Measurements from ENCODE around the gene PSMD6. TPM values are rescaled to one million over a fixed set of nuclear protein-coding genes. Genes with fewer than 3 reads are reported as not detected.

The PSMD6 gene
- total RNA-seq, 4 donors from 2014 or later: 54.6 to 82.3 (median 68.0) TPM

DNA sequence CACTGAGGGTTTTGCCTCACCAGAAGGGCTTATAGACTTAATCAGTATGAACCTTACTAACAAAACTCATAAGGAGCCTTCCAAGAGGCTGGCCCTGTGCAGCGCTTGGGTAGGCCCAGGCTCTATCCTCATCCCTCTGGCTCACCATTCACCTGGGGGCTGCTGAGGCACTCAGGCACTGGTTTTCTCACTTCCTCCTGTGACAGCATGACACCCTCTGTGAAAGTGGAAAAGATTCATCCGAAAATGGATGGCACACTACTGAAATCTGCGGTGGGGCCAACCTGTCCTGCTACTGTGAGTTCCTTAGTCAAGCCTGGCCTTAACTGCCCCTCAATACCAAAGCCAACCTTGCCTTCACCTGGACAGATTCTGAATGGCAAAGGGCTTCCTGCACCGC is 41.3 kb downstream of the PSMD6 start:
- DNase-seq (ENCODE audit: low spot score in 2 of 2): no peak
- peaks cover 26% of the 10 kb centered on the region for H3K4me1 ChIP-seq
- H3K27me3 ChIP-seq: no peaks in the 10 kb centered on the region
- H3K9me3 ChIP-seq: no peaks in the 10 kb centered on the region
- WGBS: 90% methylated on average over 4 of the region's 4 CpGs
- no peak overlapping the region for H3K27ac ChIP-seq
- H3K4me3 ChIP-seq: no peak overlapping the region
- TF ChIP-seq, protein P1, sequence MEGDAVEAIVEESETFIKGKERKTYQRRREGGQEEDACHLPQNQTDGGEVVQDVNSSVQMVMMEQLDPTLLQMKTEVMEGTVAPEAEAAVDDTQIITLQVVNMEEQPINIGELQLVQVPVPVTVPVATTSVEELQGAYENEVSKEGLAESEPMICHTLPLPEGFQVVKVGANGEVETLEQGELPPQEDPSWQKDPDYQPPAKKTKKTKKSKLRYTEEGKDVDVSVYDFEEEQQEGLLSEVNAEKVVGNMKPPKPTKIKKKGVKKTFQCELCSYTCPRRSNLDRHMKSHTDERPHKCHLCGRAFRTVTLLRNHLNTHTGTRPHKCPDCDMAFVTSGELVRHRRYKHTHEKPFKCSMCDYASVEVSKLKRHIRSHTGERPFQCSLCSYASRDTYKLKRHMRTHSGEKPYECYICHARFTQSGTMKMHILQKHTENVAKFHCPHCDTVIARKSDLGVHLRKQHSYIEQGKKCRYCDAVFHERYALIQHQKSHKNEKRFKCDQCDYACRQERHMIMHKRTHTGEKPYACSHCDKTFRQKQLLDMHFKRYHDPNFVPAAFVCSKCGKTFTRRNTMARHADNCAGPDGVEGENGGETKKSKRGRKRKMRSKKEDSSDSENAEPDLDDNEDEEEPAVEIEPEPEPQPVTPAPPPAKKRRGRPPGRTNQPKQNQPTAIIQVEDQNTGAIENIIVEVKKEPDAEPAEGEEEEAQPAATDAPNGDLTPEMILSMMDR (IDR thresholded peaks at IDR 0.05): no peak
- TF ChIP-seq EP300 (IDR thresholded peaks at IDR 0.05) (no peak), POLR2A (IDR thresholded peaks at IDR 0.05) (no peak), POLR2AphosphoS5 (IDR thresholded peaks at IDR 0.05) (no peak)
- peaks cover 65% of the 10 kb centered on the region for H3K36me3 ChIP-seq

DNA sequence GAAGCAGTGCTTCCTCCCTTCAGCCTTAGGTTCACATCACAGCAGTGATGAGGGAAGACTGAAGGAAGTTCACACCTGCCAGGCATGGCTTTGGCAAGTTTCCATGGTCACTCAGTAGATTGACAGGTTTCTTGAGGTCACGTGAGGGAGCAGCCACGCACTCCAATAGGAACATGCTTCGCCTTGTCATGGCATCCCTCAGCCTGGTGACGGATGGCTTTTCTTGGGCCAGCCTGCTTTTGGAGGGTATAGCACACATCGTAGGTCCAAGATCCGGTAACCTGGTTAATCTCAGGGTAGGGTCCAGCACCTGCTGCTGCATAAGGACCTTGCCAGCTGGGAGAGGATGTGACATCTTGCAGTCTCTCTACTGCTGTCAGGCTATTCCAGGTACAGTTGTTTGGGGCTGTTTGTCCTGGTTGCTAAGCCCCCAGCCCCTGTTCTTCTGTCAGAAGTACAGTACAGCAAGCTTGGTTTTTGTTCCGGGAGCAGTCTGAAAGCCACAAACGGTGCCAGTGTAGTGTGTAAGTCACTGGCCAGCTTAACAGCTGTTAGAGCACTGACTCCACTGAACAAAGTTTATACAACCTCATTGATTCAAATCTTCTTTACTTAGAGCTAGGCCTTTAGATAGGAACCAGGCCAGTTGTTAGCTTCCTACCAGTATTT is 42.3 kb downstream of the PSMD6 start:
- Histone ChIP-seq H3K27me3 (no peaks in the 10 kb centered on the region), H3K4me1 (peaks cover 36% of the 10 kb centered on the region), H3K36me3 (peaks cover 58% of the 10 kb centered on the region), H3K4me3 (no peak overlapping the region), H3K9me3 (no peaks in the 10 kb centered on the region), H3K27ac (no peak overlapping the region)
- 81% methylated on average over 7 of the region's 8 CpGs for WGBS
- TF ChIP-seq POLR2A (IDR thresholded peaks at IDR 0.05) (no peak), EP300 (IDR thresholded peaks at IDR 0.05) (no peak), POLR2AphosphoS5 (IDR thresholded peaks at IDR 0.05) (no peak)
- TF ChIP-seq, protein P1 (IDR thresholded peaks at IDR 0.05): no peak
- DNase-seq (ENCODE audit: low spot score in 2 of 2): no peak

DNA sequence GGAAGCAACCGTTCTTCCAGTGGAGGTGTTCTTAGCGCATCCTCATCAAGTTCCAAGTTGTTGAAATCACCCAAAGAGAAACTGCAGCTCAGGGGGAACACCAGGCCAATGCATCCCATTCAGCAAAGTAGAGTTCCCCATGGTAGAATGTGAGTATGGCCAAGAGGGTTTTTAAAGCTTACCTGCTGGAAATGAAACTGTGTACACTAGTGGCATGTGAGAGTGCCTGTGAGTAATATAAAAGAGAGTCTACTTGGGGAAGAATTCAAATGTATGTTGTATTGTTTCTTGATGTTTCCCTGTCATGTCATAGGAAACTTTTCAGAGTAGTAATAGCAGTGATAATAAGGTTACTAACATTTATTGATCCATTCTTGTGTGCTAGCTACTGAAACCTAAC is 43.3 kb downstream of the PSMD6 start:
- peaks cover 46% of the 10 kb centered on the region for H3K4me1 ChIP-seq
- H3K4me3 ChIP-seq: no peak overlapping the region
- H3K27me3 ChIP-seq: no peaks in the 10 kb centered on the region
- TF ChIP-seq EP300 (IDR thresholded peaks at IDR 0.05): no peak
- TF ChIP-seq, protein P1 (IDR thresholded peaks at IDR 0.05): no peak
- no peak for TF ChIP-seq POLR2A (IDR thresholded peaks at IDR 0.05)
- no peak for TF ChIP-seq POLR2AphosphoS5 (IDR thresholded peaks at IDR 0.05)
- H3K36me3 ChIP-seq: peaks cover 48% of the 10 kb centered on the region
- no peak overlapping the region for H3K27ac ChIP-seq
- no peak for DNase-seq (ENCODE audit: low spot score in 2 of 2)
- WGBS: 66% methylated on average over 2 of the region's 2 CpGs
- H3K9me3 ChIP-seq: no peaks in the 10 kb centered on the region

DNA sequence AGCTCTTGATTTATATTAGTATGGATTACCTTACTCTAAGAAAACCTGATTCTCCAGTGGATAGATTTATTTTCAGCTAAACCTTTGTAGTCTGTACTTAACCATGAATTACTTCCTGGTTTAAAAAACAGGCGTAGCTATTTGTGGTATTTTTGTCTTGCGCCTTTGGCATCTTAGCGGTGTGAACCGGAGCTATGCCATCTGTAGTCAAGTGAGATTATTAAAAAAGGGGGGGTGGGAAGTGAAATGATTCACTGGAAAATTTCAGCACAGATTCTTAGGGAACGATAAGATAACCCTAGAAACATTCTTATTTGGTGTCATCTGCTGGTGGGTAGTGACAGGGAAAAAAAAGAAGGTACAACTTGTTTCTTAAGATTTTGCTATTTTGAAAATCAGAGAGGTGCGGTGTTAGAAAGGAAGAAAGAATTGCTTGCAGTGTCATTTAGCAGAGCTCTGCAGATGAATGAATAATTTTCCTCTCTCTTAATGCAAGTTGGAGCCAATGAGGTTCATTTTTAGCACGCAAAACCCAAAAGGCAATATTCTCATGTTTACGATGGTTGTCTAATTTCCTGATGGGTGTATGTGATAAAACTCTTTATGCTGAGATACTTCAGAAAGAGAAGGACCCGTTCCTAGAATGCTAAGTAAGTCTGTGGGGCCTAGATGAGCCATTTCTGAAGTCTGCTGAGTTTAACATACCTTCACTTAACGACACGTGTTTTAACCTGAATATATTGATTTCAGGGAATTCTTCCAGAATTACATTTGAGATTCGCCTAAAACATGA is 44.0 kb downstream of the PSMD6 start:
- Histone ChIP-seq H3K27me3 (no peaks in the 10 kb centered on the region), H3K27ac (no peak overlapping the region), H3K4me1 (peaks cover 52% of the 10 kb centered on the region), H3K9me3 (no peaks in the 10 kb centered on the region), H3K36me3 (peaks cover 41% of the 10 kb centered on the region), H3K4me3 (no peak overlapping the region)
- no peak for DNase-seq (ENCODE audit: low spot score in 2 of 2)
- 48% methylated on average over 12 of the region's 12 CpGs for WGBS
- TF ChIP-seq EP300 (IDR thresholded peaks at IDR 0.05) (no peak), POLR2AphosphoS5 (IDR thresholded peaks at IDR 0.05) (no peak), POLR2A (IDR thresholded peaks at IDR 0.05) (no peak)
- TF ChIP-seq, protein P1 (IDR thresholded peaks at IDR 0.05): no peak

DNA sequence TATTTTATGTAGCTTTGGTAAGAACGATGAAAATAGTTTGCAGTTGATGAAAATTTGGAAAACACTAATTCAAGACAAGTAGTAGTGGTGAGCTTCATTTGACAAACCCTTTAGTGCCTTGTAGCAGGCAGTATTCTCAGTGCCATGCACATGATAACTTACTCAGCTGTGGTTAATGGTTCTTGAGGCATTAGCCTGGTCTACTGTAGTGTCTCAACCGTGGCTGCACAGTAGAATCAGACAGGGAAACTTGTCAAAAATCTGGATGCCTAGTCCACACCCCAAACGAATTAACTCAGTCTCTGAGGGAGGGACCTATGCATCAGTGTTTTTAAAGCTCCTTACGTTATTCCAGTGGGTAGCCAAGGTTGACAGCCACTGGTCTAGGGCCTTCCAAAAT is 45.4 kb downstream of the PSMD6 start:
- Histone ChIP-seq H3K9me3 (no peaks in the 10 kb centered on the region), H3K27ac (peak overlapping the region; percentile 81), H3K4me1 (peaks cover 52% of the 10 kb centered on the region), H3K27me3 (no peaks in the 10 kb centered on the region), H3K36me3 (peaks cover 30% of the 10 kb centered on the region), H3K4me3 (no peak overlapping the region)
- TF ChIP-seq POLR2AphosphoS5 (IDR thresholded peaks at IDR 0.05) (no peak), EP300 (IDR thresholded peaks at IDR 0.05) (no peak), POLR2A (IDR thresholded peaks at IDR 0.05) (no peak)
- TF ChIP-seq, protein P1 (IDR thresholded peaks at IDR 0.05): no peak
- no peak for DNase-seq (ENCODE audit: low spot score in 2 of 2)
- WGBS: 41% methylated on average over 4 of the region's 4 CpGs
